ENCODE measurements around the gene ZDHHC23. TPM values are rescaled to one million over a fixed set of nuclear protein-coding genes. Genes with fewer than 3 reads are reported as not detected.

The ZDHHC23 gene
- total and polyA plus RNA-seq, 10 of the 15 experiments (the other 5 are each of a cell fraction or from before 2014, with no cell fraction given): 0.79 to 4.6 (median 2.9) TPM

GRCh38 chr3:113912552-113913236 is 35.1 kb upstream of the ZDHHC23 start (continued):
- TF ChIP-seq CUX1 (IDR thresholded peaks at IDR 0.05; ENCODE audit: insufficient replicate concordance, low read depth, low read length) (peak; percentile 20), RFX5 (IDR thresholded peaks at IDR 0.05; ENCODE audit: low read depth, low read length) (no peak), POU2F2 (IDR thresholded peaks at IDR 0.05; ENCODE audit: borderline replicate concordance, low read depth, low read length) (peak; percentile 30; the same call in 1 of the 3 replicates), ZSCAN29 (IDR thresholded peaks at IDR 0.05) (no peak), NBN (IDR thresholded peaks at IDR 0.05) (0 out of 2 replicates have a peak, but pooled peaks have one; percentile 38), RB1 (IDR thresholded peaks at IDR 0.05; ENCODE audit: borderline replicate concordance) (peak; percentile 53; the same call in 1 of the 2 replicates), CTCF (IDR thresholded peaks at IDR 0.05 in 2 of 3, conservative IDR thresholded peaks at IDR 0.05 in 1 of 3; ENCODE audit: control insufficient read depth in 2 of 3, extremely low read depth in 1 of 3, insufficient read depth in 1 of 3, low read depth in 3 of 3, low read length in 3 of 3) (peak; percentile 76 to 89 (median 79)), SKIL (IDR thresholded peaks at IDR 0.05; ENCODE audit: low read depth, poor library complexity, severe bottlenecking) (peak; percentile 22)
